ENCODE measurements around the gene IFI30. TPM values are rescaled to one million over a fixed set of nuclear protein-coding genes. Genes with fewer than 3 reads are reported as not detected.
"Not testable (repeated sequence)": the region's sequence is repeated elsewhere in the genome, so short reads cannot be mapped to it uniquely, and the experiment has no call there.

The IFI30 gene
- total RNA-seq, 1 donor, result 24.2 TPM

GRCh38 chr19:18156841-18157464 is 16.7 kb upstream of the IFI30 start:
- no peak for TF ChIP-seq CTCF (IDR thresholded peaks at IDR 0.05; ENCODE audit: insufficient read depth, low read depth, low read length)
- H3K4me3 ChIP-seq (ENCODE audit: low read depth, low read length), result no peak overlapping the region
- DNase-seq (ENCODE audit: low read depth), result peak; percentile 92

DNA sequence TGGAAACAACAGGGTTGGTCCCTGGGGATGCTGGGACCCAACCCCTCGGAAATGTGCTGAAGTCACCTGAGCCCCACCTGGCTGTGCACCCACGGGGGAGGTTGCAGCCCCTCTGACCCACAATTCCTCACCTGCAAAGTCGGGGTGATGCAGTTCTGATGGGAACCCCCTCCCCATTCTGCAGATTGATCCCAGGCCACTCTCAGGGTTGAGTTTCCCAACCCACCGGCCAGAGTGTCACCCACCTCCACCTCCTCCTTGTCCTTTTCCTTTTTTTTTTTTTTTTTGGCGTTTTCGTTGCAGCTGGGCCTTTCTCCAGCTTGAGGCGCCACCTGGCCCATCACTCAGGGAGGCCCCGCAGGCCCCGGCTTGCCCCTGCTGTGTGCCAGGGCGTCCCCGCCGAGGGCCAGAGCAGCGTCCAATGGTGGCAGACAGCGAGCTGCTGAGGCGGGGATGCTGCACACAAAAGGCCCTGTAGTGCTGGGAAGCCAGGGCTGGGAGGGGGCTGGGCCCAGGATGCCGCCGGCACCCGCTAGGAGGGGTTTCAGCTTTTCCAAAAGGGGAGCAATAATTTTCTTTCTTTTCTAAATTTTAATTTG is 16.0 kb upstream of the IFI30 start:
- no peak overlapping the region for H3K4me3 ChIP-seq (ENCODE audit: low read depth, low read length)
- no peak for DNase-seq (ENCODE audit: low read depth)
- TF ChIP-seq CTCF (IDR thresholded peaks at IDR 0.05; ENCODE audit: insufficient read depth, low read depth, low read length), result no peak

DNA sequence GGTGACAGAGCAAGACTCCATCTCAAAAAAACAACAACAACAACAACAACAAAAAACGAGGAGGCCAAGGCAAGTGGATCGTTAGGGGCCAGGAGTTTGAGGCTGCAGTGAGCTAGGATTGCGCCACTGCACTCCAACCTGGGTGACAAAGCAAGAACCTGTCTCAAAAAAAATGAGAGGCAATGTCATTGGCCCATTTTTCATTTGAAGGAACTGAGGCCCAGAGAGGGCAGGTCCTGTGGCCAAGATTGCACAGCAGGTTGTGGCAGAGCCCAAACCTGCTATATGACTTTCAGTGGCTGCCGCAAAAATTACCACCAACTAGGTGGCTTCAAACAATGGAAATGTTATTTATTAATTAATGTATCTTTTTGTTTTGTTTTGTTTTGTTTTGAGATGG is 15.1 kb upstream of the IFI30 start:
- no peak for TF ChIP-seq CTCF (IDR thresholded peaks at IDR 0.05; ENCODE audit: insufficient read depth, low read depth, low read length)
- no peak for DNase-seq (ENCODE audit: low read depth)
- H3K4me3 ChIP-seq (ENCODE audit: low read depth, low read length), result no peak overlapping the region

GRCh38 chr19:18159059-18159616 is 14.5 kb upstream of the IFI30 start:
- H3K4me3 ChIP-seq (ENCODE audit: low read depth, low read length); DNase-seq (ENCODE audit: low read depth): not testable (repeated sequence)

- DNase-seq (ENCODE audit: low read depth), result no peak
- no peak for TF ChIP-seq CTCF (IDR thresholded peaks at IDR 0.05; ENCODE audit: insufficient read depth, low read depth, low read length)
- H3K4me3 ChIP-seq (ENCODE audit: low read depth, low read length), result no peak overlapping the region
These were observed 13.8 kb upstream of the IFI30 start for GRCh38 chr19:18159810-18160209.

DNA sequence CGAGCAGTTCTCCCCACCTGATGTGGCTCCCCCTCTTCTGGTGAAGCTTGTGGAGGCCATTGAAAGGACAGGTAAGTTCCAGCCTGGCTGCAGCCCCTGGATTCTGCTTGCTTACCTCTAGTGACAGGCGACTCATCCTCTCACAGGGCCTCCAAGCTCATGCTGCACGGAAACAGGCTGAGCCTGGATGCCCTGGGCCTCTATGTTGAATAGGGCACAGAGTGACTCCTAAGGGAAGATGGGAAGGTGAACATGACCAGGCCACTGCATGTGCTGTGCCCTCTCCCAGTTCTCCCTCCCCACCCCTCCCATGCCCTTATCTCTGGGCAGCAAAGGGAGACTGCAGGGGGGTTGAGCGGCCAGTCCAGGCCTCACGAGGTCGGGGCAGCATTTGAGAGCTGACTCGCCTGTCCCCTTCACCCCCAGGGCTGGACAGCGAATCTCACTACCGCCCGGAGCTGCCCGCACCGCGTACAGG is 13.1 kb upstream of the IFI30 start:
- TF ChIP-seq CTCF (IDR thresholded peaks at IDR 0.05; ENCODE audit: insufficient read depth, low read depth, low read length), result no peak
- H3K4me3 ChIP-seq (ENCODE audit: low read depth, low read length), result no peak overlapping the region
- no peak for DNase-seq (ENCODE audit: low read depth)

DNA sequence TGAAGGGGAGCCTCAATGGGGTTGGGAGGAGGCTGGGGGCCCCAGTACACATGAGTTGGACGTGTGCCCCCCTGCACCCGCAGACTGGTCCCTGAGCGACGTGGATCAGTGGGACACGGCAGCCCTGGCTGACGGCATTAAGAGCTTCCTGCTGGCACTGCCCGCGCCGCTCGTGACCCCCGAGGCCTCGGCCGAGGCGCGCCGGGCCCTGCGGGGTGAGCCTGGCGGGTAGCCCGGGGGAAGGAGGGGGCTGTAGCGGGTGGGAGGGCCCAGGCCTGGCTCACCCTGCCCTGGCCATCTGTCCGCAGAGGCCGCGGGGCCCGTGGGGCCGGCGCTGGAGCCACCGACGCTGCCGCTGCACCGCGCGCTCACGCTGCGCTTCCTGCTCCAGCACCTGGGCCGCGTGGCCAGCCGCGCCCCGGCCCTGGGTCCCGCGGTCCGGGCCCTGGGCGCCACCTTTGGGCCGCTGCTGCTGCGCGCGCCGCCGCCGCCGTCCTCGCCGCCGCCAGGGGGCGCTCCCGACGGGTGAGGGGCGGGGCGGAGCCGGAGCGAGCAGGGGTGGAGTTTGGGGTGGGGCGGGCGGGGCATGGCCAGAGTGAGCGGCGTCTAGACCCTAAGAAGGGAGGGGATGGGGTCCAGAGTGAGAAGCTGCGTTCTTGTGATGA is 12.5 kb upstream of the IFI30 start:
- peak; percentile 32 for TF ChIP-seq CTCF (IDR thresholded peaks at IDR 0.05; ENCODE audit: insufficient read depth, low read depth, low read length)
- peak; percentile 63 for DNase-seq (ENCODE audit: low read depth)
- H3K4me3 ChIP-seq (ENCODE audit: low read depth, low read length), result no peak overlapping the region
